ENCODE data around the gene KCNAB1. TPM values are rescaled to one million over a fixed set of nuclear protein-coding genes. Genes with fewer than 3 reads are reported as not detected.

The KCNAB1 gene
- total and polyA plus RNA-seq, 2 donors (not counting 1 experiment from before 2014, with no cell fraction given), result not detected

GRCh38 chr3:156330415-156330814 lies 210.0 kb downstream of the KCNAB1 start:
- no peaks in the 10 kb centered on the region for H3K36me3 ChIP-seq (replicated peaks in 1 of 2; ENCODE audit: control extremely low read depth in 1 of 2, control insufficient read depth in 1 of 2, extremely low read depth in 1 of 2, insufficient read depth in 2 of 2, low read length in 1 of 2)
- H4K20me1 ChIP-seq (ENCODE audit: control insufficient read depth, insufficient read depth, low read length, poor library complexity, severe bottlenecking), result no peaks in the 10 kb centered on the region
- ChIA-PET CTCF (interaction anchor here (0.5 kb wide), 1 partner anchor 809 kb away, joined by 3 read pairs; no protein-coding TSS in a partner anchor), POLR2A (no interaction called here)
- no peak overlapping the region for H3K4me3 ChIP-seq (ENCODE audit: control extremely low read depth in 1 of 5, extremely low read depth in 1 of 5, insufficient read depth in 1 of 5, low read depth in 2 of 5, low read length in 4 of 5)
- H3K27me3 Mint-ChIP-seq, result peaks cover 32% of the 10 kb centered on the region
- no peak overlapping the region for H3K9ac ChIP-seq (ENCODE audit: low read length)
- H3K27me3 ChIP-seq (replicated peaks in 1 of 4; ENCODE audit: control extremely low read depth in 1 of 4, control insufficient read depth in 3 of 4, insufficient read depth in 4 of 4, low read length in 3 of 4), result peaks cover 0 to 10% (median 1%) of the 10 kb centered on the region in 4 experiments
- no peaks in the 10 kb centered on the region for H3K4me1 Mint-ChIP-seq
- H3K27ac ChIP-seq (ENCODE audit: low read length in 2 of 2), result no peak overlapping the region
- intact Hi-C loops (cut with micrococcal nuclease), result no loop called here
- DNase-seq, result no peak
- H3K79me2 ChIP-seq (ENCODE audit: control insufficient read depth, insufficient read depth, low read length), result no peaks in the 10 kb centered on the region
- no peak overlapping the region for H3K4me3 Mint-ChIP-seq
- no peak for ATAC-seq (ENCODE audit: low read depth)
- H3K4me2 ChIP-seq (replicated peaks; ENCODE audit: low read depth, low read length, poor library complexity, severe bottlenecking), result no peak overlapping the region
- no peak overlapping the region for H3K27ac Mint-ChIP-seq
- TF ChIP-seq EZH2 (IDR thresholded peaks at IDR 0.05; ENCODE audit: borderline replicate concordance, insufficient read depth, low read depth, low read length, poor library complexity, severe bottlenecking), result no peak
- no peak for TF ChIP-seq CTCF (IDR thresholded peaks at IDR 0.05)
- H2AFZ ChIP-seq (ENCODE audit: insufficient read depth, low read depth, low read length, poor library complexity, severe bottlenecking), result no peak overlapping the region
- no peaks in the 10 kb centered on the region for H3K9me3 ChIP-seq (ENCODE audit: control extremely low read depth in 1 of 3, control insufficient read depth in 2 of 3, insufficient read depth in 1 of 3, low read length in 2 of 3)
- no peaks in the 10 kb centered on the region for H3K4me1 ChIP-seq (ENCODE audit: control insufficient read depth in 2 of 2, insufficient read depth in 2 of 2, low read length in 2 of 2)
- 75% methylated on average over 2 of the region's 2 CpGs for WGBS (ENCODE audit: insufficient coverage)
- H3K9me3 Mint-ChIP-seq (ENCODE audit: insufficient read depth), result no peaks in the 10 kb centered on the region

- Histone ChIP-seq H3K4me2 (replicated peaks; ENCODE audit: low read depth, low read length, poor library complexity, severe bottlenecking) (no peak overlapping the region), H3K9ac (ENCODE audit: low read length) (no peak overlapping the region), H3K36me3 (replicated peaks in 1 of 2; ENCODE audit: control extremely low read depth in 1 of 2, control insufficient read depth in 1 of 2, extremely low read depth in 1 of 2, insufficient read depth in 2 of 2, low read length in 1 of 2) (no peaks in the 10 kb centered on the region), H3K4me1 (ENCODE audit: control insufficient read depth in 2 of 2, insufficient read depth in 2 of 2, low read length in 2 of 2) (no peaks in the 10 kb centered on the region), H3K27me3 (replicated peaks in 1 of 4; ENCODE audit: control extremely low read depth in 1 of 4, control insufficient read depth in 3 of 4, insufficient read depth in 4 of 4, low read length in 3 of 4) (peaks cover 0 to 2% (median under 1%) of the 10 kb centered on the region in 4 experiments), H3K27ac (ENCODE audit: low read length in 2 of 2) (no peak overlapping the region), H3K79me2 (ENCODE audit: control insufficient read depth, insufficient read depth, low read length) (no peaks in the 10 kb centered on the region), H2AFZ (ENCODE audit: insufficient read depth, low read depth, low read length, poor library complexity, severe bottlenecking) (no peak overlapping the region), H4K20me1 (ENCODE audit: control insufficient read depth, insufficient read depth, low read length, poor library complexity, severe bottlenecking) (no peaks in the 10 kb centered on the region), H3K4me3 (ENCODE audit: control extremely low read depth in 1 of 5, extremely low read depth in 1 of 5, insufficient read depth in 1 of 5, low read depth in 2 of 5, low read length in 4 of 5) (no peak overlapping the region), H3K9me3 (ENCODE audit: control extremely low read depth in 1 of 3, control insufficient read depth in 2 of 3, insufficient read depth in 1 of 3, low read length in 2 of 3) (no peaks in the 10 kb centered on the region)
- ATAC-seq (ENCODE audit: low read depth), result no peak
- peaks cover 31% of the 10 kb centered on the region for H3K27me3 Mint-ChIP-seq
- no peaks in the 10 kb centered on the region for H3K9me3 Mint-ChIP-seq (ENCODE audit: insufficient read depth)
- H3K4me3 Mint-ChIP-seq, result no peak overlapping the region
- DNase-seq, result no peak
- ChIA-PET CTCF (no interaction called here), POLR2A (no interaction called here)
- TF ChIP-seq EZH2 (IDR thresholded peaks at IDR 0.05; ENCODE audit: borderline replicate concordance, insufficient read depth, low read depth, low read length, poor library complexity, severe bottlenecking) (no peak), CTCF (IDR thresholded peaks at IDR 0.05) (no peak)
- no peaks in the 10 kb centered on the region for H3K4me1 Mint-ChIP-seq
- intact Hi-C loops (cut with micrococcal nuclease), result no loop called here
- H3K27ac Mint-ChIP-seq, result no peak overlapping the region
- 94% methylated on average over 2 of the region's 3 CpGs for WGBS (ENCODE audit: insufficient coverage)
These were observed 211.9 kb downstream of the KCNAB1 start for GRCh38 chr3:156332304-156332703.

All from B cell (primary cell).